Stimulated activated CD4-positive, alpha-beta T cell treated with anti-CD3 and anti-CD28 coated beads, Interleukin-2, amount 100 ng/mL, for 48 hours (primary cell): ENCODE data around the gene CACNA1I.
"Not testable (repeated sequence)": the region's sequence is repeated elsewhere in the genome, so short reads cannot be mapped to it uniquely, and the experiment has no call there.

Experiments used
- DNase-seq, 2 donors: peaks; one replicate each; pipeline ENCODE4 v3.0.0-alpha.2; 2020

Gene CACNA1I

GRCh38 chr22:39724857-39725256 is 154.3 kb downstream of the CACNA1I start:
- DNase-seq, result no peak

- DNase-seq, result no peak
Observed at GRCh38 chr22:39725351-39726035, 154.9 kb downstream of the CACNA1I start.

- DNase-seq, result no peak
Observed at GRCh38 chr22:39727541-39727940, 157.0 kb downstream of the CACNA1I start.

- DNase-seq, result no peak
Observed at GRCh38 chr22:39728236-39728860, 157.8 kb downstream of the CACNA1I start.

GRCh38 chr22:39729141-39729934 is 158.8 kb downstream of the CACNA1I start:
- DNase-seq, result no peak

- DNase-seq, result no peak
Observed at GRCh38 chr22:39731481-39731880, 160.9 kb downstream of the CACNA1I start.

- DNase-seq, result no peak
Observed at GRCh38 chr22:39731881-39732555, 161.5 kb downstream of the CACNA1I start.

- no peak for DNase-seq
Observed at GRCh38 chr22:39732625-39733024, 162.1 kb downstream of the CACNA1I start.

- DNase-seq, result no peak
Observed at GRCh38 chr22:39733191-39733590, 162.6 kb downstream of the CACNA1I start.

GRCh38 chr22:39734046-39734445 is 163.5 kb downstream of the CACNA1I start:
- DNase-seq, result not testable (repeated sequence)

GRCh38 chr22:39734866-39735265 is 164.3 kb downstream of the CACNA1I start:
- no peak for DNase-seq

GRCh38 chr22:39735776-39736175 is 165.2 kb downstream of the CACNA1I start:
- DNase-seq, result no peak

GRCh38 chr22:39738746-39739145 is 168.2 kb downstream of the CACNA1I start:
- no peak for DNase-seq
